GM12878 (cell line): Measurements from ENCODE around the gene NEGR1. TPM values are rescaled to one million over a fixed set of nuclear protein-coding genes. Genes with fewer than 3 reads are reported as not detected.

Source experiments
- ATAC-seq: fragments of 200-7000 bp; cut with Tn5 transposase; 3 replicates; pipeline ENCODE4 v1.9.1; 2020; ENCODE audit warnings: mild to moderate bottlenecking, moderate library complexity
- BruUV-seq: library from RNA; stranded (reverse); fragments of 400-500 nt; replicated peaks from 2 replicates; lab custom pipeline; 2021; lab: Mats Ljungman, UMichigan
- CTCF ChIA-PET: fragments of 300-600 bp; sonication (Branson Sonifier 250); formaldehyde crosslinking; extraction: SDS; loops from one replicate; lab custom pipeline; 2021; ENCODE audit warnings: inconsistent platforms; lab: Yijun Ruan, JAX
- POLR2A ChIA-PET: fragments of 350-600 bp; formaldehyde crosslinking; extraction: SDS; loops from one replicate; lab custom pipeline; 2021; ENCODE audit warnings: inconsistent platforms; lab: Charles Lee
- RAD21 ChIA-PET: fragments of 300-600 bp; sonication (Branson Sonifier 250); formaldehyde crosslinking; loops from one replicate; lab custom pipeline; 2023; ENCODE audit warnings: antibody characterized with exemption; ENCODE audit not compliant: unreplicated experiment; lab: Charles Lee
- SMC1A ChIA-PET: fragments of 300-600 bp; sonication (Branson Sonifier 250); formaldehyde crosslinking; loops from one replicate; lab custom pipeline; 2023; ENCODE audit not compliant: unreplicated experiment, uncharacterized antibody; lab: Charles Lee
- DNase-seq: peaks from one replicate; pipeline ENCODE4 v3.0.0-alpha.2; 2011; ENCODE audit warnings: low read depth, low spot score
- FAIRE-seq: peaks from 3 replicates; lab custom pipeline; 2011; peaks lifted over from hg19 to GRCh38; lab: Jason Lieb, UNC
- H2AFZ ChIP-seq: 2 replicates; pipeline ENCODE4 v1.6.0; 2011; ENCODE audit warnings: low read depth, low read length, control low read depth; ENCODE audit not compliant: control insufficient read depth
- H3K27ac ChIP-seq: 2 replicates; pipeline ENCODE4 v1.5.1; 2011; ENCODE audit warnings: control low read depth; ENCODE audit not compliant: control insufficient read depth, insufficient read depth
- H3K27me3 ChIP-seq, 2 experiments: replicated peaks in 1 of 2; 2 replicates each; pipeline versions ENCODE4 v1.6.0 to v1.6.1; 2011; ENCODE audit warnings: low read length in 1 of 2; ENCODE audit not compliant: control insufficient read depth in 2 of 2, insufficient read depth in 2 of 2
- H3K36me3 ChIP-seq, 2 experiments: 2 replicates each; pipeline ENCODE4 v1.5.1; 2011; ENCODE audit warnings: low read length in 1 of 2; ENCODE audit not compliant: control insufficient read depth in 2 of 2, insufficient read depth in 2 of 2
- H3K4me1 ChIP-seq: 2 replicates; pipeline ENCODE4 v1.6.1; 2011; ENCODE audit warnings: mild to moderate bottlenecking, low read length, moderate library complexity, mixed read lengths; ENCODE audit not compliant: control insufficient read depth, insufficient read depth
- H3K4me2 ChIP-seq: 2 replicates; pipeline ENCODE4 v1.6.0; 2011; ENCODE audit warnings: control low read depth; ENCODE audit not compliant: control insufficient read depth, insufficient read depth
- H3K4me3 ChIP-seq: fragments of 200-600 bp; sonication (generic); 2 replicates; pipeline ENCODE4 v1.5.1; 2016
- H3K79me2 ChIP-seq: 2 replicates; pipeline ENCODE4 v1.6.0; 2011; ENCODE audit warnings: low read length; ENCODE audit not compliant: control insufficient read depth, insufficient read depth
- H3K9ac ChIP-seq: 2 replicates; pipeline ENCODE4 v1.8.0; 2011; ENCODE audit warnings: low read length, control low read depth, mixed read lengths; ENCODE audit not compliant: control insufficient read depth, insufficient read depth
- H3K9me3 ChIP-seq: replicated peaks from 3 replicates; pipeline ENCODE4 v1.5.1; 2011; ENCODE audit warnings: mild to moderate bottlenecking, low read length; ENCODE audit not compliant: control insufficient read depth, insufficient read depth
- H4K20me1 ChIP-seq: 2 replicates; pipeline ENCODE4 v1.6.0; 2011; ENCODE audit not compliant: control insufficient read depth, insufficient read depth
- CEBPB ChIP-seq, 2 experiments: fragments of 150-350 bp in 1 of 2; IDR thresholded peaks; 2 replicates each; pipeline ENCODE4 v1.6.1; 2012 to 2014; ENCODE audit warnings: low read depth in 2 of 2, low read length in 2 of 2, borderline replicate concordance in 1 of 2, inconsistent platforms in 1 of 2
- ESRRA ChIP-seq: IDR thresholded peaks from 2 replicates; pipeline ENCODE4 v1.6.1; 2012; ENCODE audit warnings: mild to moderate bottlenecking, low read length, improper control_type of control experiment
- POLR2AphosphoS2 ChIP-seq: IDR thresholded peaks from 2 replicates; pipeline ENCODE4 v1.6.1; 2011; ENCODE audit warnings: low read depth, mild to moderate bottlenecking, low read length, improper control_type of control experiment, moderate library complexity
- ZBTB4 ChIP-seq: fragments of 450-650 bp; formaldehyde crosslinking; IDR thresholded peaks from 2 replicates; pipeline ENCODE4 v1.4.0; 2022; ENCODE audit warnings: mild to moderate bottlenecking, moderate library complexity
- WGBS: methylation state at CpG from one replicate; pipeline ENCODE4 v1.1.6; 2016; ENCODE audit warnings: low lambda C conversion rate; ENCODE audit not compliant: insufficient replicate concordance, insufficient coverage; ENCODE audit errors: missing lambda C conversion rate; 5-methylcytosine and 5-hydroxymethylcytosine counted together
- in situ Hi-C: fragments of 300-500 bp; cut with MboI; formaldehyde crosslinking; loops from 9 replicates; pipeline ENCODE4 v1.14.3; 2018; ENCODE audit warnings: mixed read lengths
- intact Hi-C: fragments of 100-400 bp; cut with micrococcal nuclease; formaldehyde crosslinking; loops from one replicate; pipeline ENCODE4 v1.14.2; 2022; ENCODE audit not compliant: unreplicated experiment
- polyA plus RNA-seq, 11 experiments: library from polyadenylated mRNA; depleted of rRNA in 4 of 11; unstranded in 6 of 11; stranded (reverse) in 5 of 11; fragments of >200 nt; fragmentation: Nextera tagmentation in 4 of 11; fragmentation: Illumina TruSeq in 1 of 11; extraction: Ambion mirVana in 4 of 11; extraction: Trizol in 1 of 11; gene quantifications; 1 replicate in 1 of 11; 2 replicates in 10 of 11; pipeline versions ENCODE4 v1.2.1 to v1.2.3, GENCODE V29; 2011 to 2016; ENCODE audit warnings: inconsistent platforms in 2 of 11, missing spikeins in 2 of 11, low read depth in 1 of 11
- total RNA-seq, 4 experiments: library from RNA; depleted of rRNA in 3 of 4; stranded (reverse); fragments of >200 nt in 3 of 4; fragmentation: Illumina TruSeq in 1 of 4; extraction: Trizol in 1 of 4; gene quantifications; 2 replicates each; pipeline versions ENCODE4 v1.2.1 to v1.2.3, GENCODE V29; 2013 to 2021
- TF ChIP-seq, protein P1 (sequence below): IDR thresholded peaks from 2 replicates; pipeline ENCODE4 v1.6.1; 2011; ENCODE audit warnings: mild to moderate bottlenecking, low read depth, low read length, moderate library complexity; ENCODE audit not compliant: insufficient replicate concordance

The NEGR1 gene
- total and polyA plus RNA-seq, 10 of the 15 experiments (the other 5 are each of a cell fraction or from before 2014, with no cell fraction given) = under 0.01 to 0.03 (median 0.01) TPM; not detected in 7

- no peak for FAIRE-seq
- no TSS peak for BruUV-seq
- H3K9me3 ChIP-seq = no peaks in the 10 kb centered on the region
These were observed 458.5 kb downstream of the NEGR1 start for GRCh38 chr1:71823708-71824305.

More at GRCh38 chr1:71823708-71824305, 458.5 kb downstream of the NEGR1 start:
- H2AFZ ChIP-seq = no peak overlapping the region
- H3K27ac ChIP-seq = no peak overlapping the region
- H3K4me3 ChIP-seq = no peak overlapping the region
- no peaks in the 10 kb centered on the region for H4K20me1 ChIP-seq
- CTCF ChIA-PET = no interaction called here
- H3K9ac ChIP-seq = no peak overlapping the region
- DNase-seq (no peak), ATAC-seq (no peak)
- no peak overlapping the region for H3K4me2 ChIP-seq
- H3K4me1 ChIP-seq = no peaks in the 10 kb centered on the region
- no peaks in the 10 kb centered on the region for H3K27me3 ChIP-seq
- POLR2A ChIA-PET = no interaction called here
- no peaks in the 10 kb centered on the region for H3K36me3 ChIP-seq
- SMC1A ChIA-PET = no interaction called here
- intact Hi-C loops = no loop called here
- WGBS = 85% methylated on average over 4 of the region's 4 CpGs
- TF ChIP-seq ESRRA (no peak), POLR2AphosphoS2 (no peak), ZBTB4 (CRISPR knock-in tag) (no peak), CEBPB (IDR thresholded peaks at IDR 0.05; ENCODE audit: borderline replicate concordance in 1 of 2, low read depth in 2 of 2, low read length in 2 of 2) (no peak)
- TF ChIP-seq, protein P1, sequence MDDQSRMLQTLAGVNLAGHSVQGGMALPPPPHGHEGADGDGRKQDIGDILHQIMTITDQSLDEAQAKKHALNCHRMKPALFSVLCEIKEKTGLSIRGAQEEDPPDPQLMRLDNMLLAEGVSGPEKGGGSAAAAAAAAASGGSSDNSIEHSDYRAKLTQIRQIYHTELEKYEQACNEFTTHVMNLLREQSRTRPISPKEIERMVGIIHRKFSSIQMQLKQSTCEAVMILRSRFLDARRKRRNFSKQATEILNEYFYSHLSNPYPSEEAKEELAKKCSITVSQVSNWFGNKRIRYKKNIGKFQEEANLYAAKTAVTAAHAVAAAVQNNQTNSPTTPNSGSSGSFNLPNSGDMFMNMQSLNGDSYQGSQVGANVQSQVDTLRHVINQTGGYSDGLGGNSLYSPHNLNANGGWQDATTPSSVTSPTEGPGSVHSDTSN = no peak
- H3K79me2 ChIP-seq = no peaks in the 10 kb centered on the region
- RAD21 ChIA-PET = no interaction called here
- in situ Hi-C loops = no loop called here
